ENCODE results near the gene ZKSCAN2. TPM values are rescaled to one million over a fixed set of nuclear protein-coding genes. Genes with fewer than 3 reads are reported as not detected.

ZKSCAN2 gene
- total RNA-seq, 2 experiments from 2014 or later, result 4.7 to 5.0 TPM

GRCh38 chr16:25217921-25218320 is 39.7 kb downstream of the ZKSCAN2 start:
- H3K27ac Mint-ChIP-seq, result no peak overlapping the region
- no peak for DNase-seq
- no peak overlapping the region for H3K4me3 Mint-ChIP-seq
- no peaks in the 10 kb centered on the region for H3K4me1 Mint-ChIP-seq
- no peaks in the 10 kb centered on the region for H3K36me3 Mint-ChIP-seq (ENCODE audit: low read depth)
- H3K9me3 Mint-ChIP-seq, result no peaks in the 10 kb centered on the region
- H3K27me3 Mint-ChIP-seq, result no peaks in the 10 kb centered on the region
- POLR2A ChIA-PET, result no interaction called here
- CTCF ChIA-PET, result interaction anchor here (1.0 to 1.5 kb wide), 2 partner anchors 15 to 161 kb away, joined by 3 to 5 read pairs; no protein-coding TSS in a partner anchor

- H3K27me3 Mint-ChIP-seq, result no peaks in the 10 kb centered on the region
- no peak overlapping the region for H3K4me3 Mint-ChIP-seq
- no peak overlapping the region for H3K27ac Mint-ChIP-seq
- no peaks in the 10 kb centered on the region for H3K9me3 Mint-ChIP-seq
- no peak for DNase-seq
- H3K4me1 Mint-ChIP-seq, result no peaks in the 10 kb centered on the region
- ChIA-PET POLR2A (no interaction called here), CTCF (interaction anchor here (1.5 kb wide), 1 partner anchor 16 kb away, joined by 5 read pairs; no protein-coding TSS in a partner anchor)
- H3K36me3 Mint-ChIP-seq (ENCODE audit: low read depth), result no peaks in the 10 kb centered on the region
Measured at GRCh38 chr16:25217112-25217511, 40.5 kb downstream of the ZKSCAN2 start.

GRCh38 chr16:25213709-25214397 is 43.8 kb downstream of the ZKSCAN2 start:
- Mint-ChIP-seq H3K27me3 (no peaks in the 10 kb centered on the region), H3K27ac (no peak overlapping the region), H3K9me3 (no peaks in the 10 kb centered on the region), H3K4me1 (peaks cover 2% of the 10 kb centered on the region), H3K4me3 (no peak overlapping the region), H3K36me3 (ENCODE audit: low read depth) (no peaks in the 10 kb centered on the region)
- POLR2A ChIA-PET, result no interaction called here
- no peak for DNase-seq
- CTCF ChIA-PET, result interaction anchor here (0.5 kb wide), 1 partner anchor 1185 kb away, joined by 3 read pairs; no protein-coding TSS in a partner anchor

- Mint-ChIP-seq H3K27me3 (no peaks in the 10 kb centered on the region), H3K9me3 (no peaks in the 10 kb centered on the region), H3K4me1 (peaks cover 2% of the 10 kb centered on the region), H3K4me3 (no peak overlapping the region), H3K27ac (no peak overlapping the region), H3K36me3 (ENCODE audit: low read depth) (no peaks in the 10 kb centered on the region)
- DNase-seq, result no peak
- ChIA-PET POLR2A (no interaction called here), CTCF (no interaction called here)
Measured at GRCh38 chr16:25212636-25213035, 45.0 kb downstream of the ZKSCAN2 start.

- DNase-seq, result no peak
- H3K4me3 Mint-ChIP-seq, result no peak overlapping the region
- H3K36me3 Mint-ChIP-seq (ENCODE audit: low read depth), result no peaks in the 10 kb centered on the region
- H3K27ac Mint-ChIP-seq, result no peak overlapping the region
- no peaks in the 10 kb centered on the region for H3K9me3 Mint-ChIP-seq
- ChIA-PET CTCF (no interaction called here), POLR2A (no interaction called here)
- H3K27me3 Mint-ChIP-seq, result no peaks in the 10 kb centered on the region
- H3K4me1 Mint-ChIP-seq, result peaks cover 2% of the 10 kb centered on the region
Measured at GRCh38 chr16:25210758-25211157, 46.9 kb downstream of the ZKSCAN2 start.

GRCh38 chr16:25199457-25199856 is 58.2 kb downstream of the ZKSCAN2 start:
- Mint-ChIP-seq H3K27ac (no peak overlapping the region), H3K4me3 (no peak overlapping the region), H3K4me1 (no peaks in the 10 kb centered on the region), H3K36me3 (ENCODE audit: low read depth) (no peaks in the 10 kb centered on the region), H3K27me3 (no peaks in the 10 kb centered on the region), H3K9me3 (no peaks in the 10 kb centered on the region)
- ChIA-PET CTCF (interaction anchor here (0.9 kb wide), 1 partner anchor 10 kb away, joined by 3 read pairs; no protein-coding TSS in a partner anchor), POLR2A (no interaction called here)
- DNase-seq, result no peak

GRCh38 chr16:25198021-25198420 is 59.6 kb downstream of the ZKSCAN2 start:
- Mint-ChIP-seq H3K4me1 (no peaks in the 10 kb centered on the region), H3K36me3 (ENCODE audit: low read depth) (no peaks in the 10 kb centered on the region), H3K27me3 (no peaks in the 10 kb centered on the region), H3K27ac (no peak overlapping the region), H3K9me3 (no peaks in the 10 kb centered on the region), H3K4me3 (no peak overlapping the region)
- CTCF ChIA-PET, result interaction anchor here (1.4 kb wide), 1 partner anchor 27 kb away, joined by 3 read pairs; no protein-coding TSS in a partner anchor
- POLR2A ChIA-PET, result no interaction called here
- no peak for DNase-seq

- no peaks in the 10 kb centered on the region for H3K9me3 Mint-ChIP-seq
- ChIA-PET CTCF (no interaction called here), POLR2A (no interaction called here)
- H3K36me3 Mint-ChIP-seq (ENCODE audit: low read depth), result no peaks in the 10 kb centered on the region
- H3K27me3 Mint-ChIP-seq, result no peaks in the 10 kb centered on the region
- no peak overlapping the region for H3K4me3 Mint-ChIP-seq
- no peak for DNase-seq
- no peak overlapping the region for H3K27ac Mint-ChIP-seq
- no peaks in the 10 kb centered on the region for H3K4me1 Mint-ChIP-seq
Measured at GRCh38 chr16:25194273-25194878, 63.3 kb downstream of the ZKSCAN2 start.

- POLR2A ChIA-PET, result no interaction called here
- CTCF ChIA-PET, result no interaction called here
- H3K4me3 Mint-ChIP-seq, result no peak overlapping the region
- H3K36me3 Mint-ChIP-seq (ENCODE audit: low read depth), result no peaks in the 10 kb centered on the region
- H3K4me1 Mint-ChIP-seq, result no peaks in the 10 kb centered on the region
- no peaks in the 10 kb centered on the region for H3K9me3 Mint-ChIP-seq
- no peak overlapping the region for H3K27ac Mint-ChIP-seq
- H3K27me3 Mint-ChIP-seq, result no peaks in the 10 kb centered on the region
- DNase-seq, result no peak
Measured at GRCh38 chr16:25192096-25192495, 65.5 kb downstream of the ZKSCAN2 start.

GRCh38 chr16:25189305-25189704 is 68.3 kb downstream of the ZKSCAN2 start:
- no peak for DNase-seq
- H3K27me3 Mint-ChIP-seq, result no peaks in the 10 kb centered on the region
- POLR2A ChIA-PET, result no interaction called here
- H3K36me3 Mint-ChIP-seq (ENCODE audit: low read depth), result no peaks in the 10 kb centered on the region
- CTCF ChIA-PET, result interaction anchor here (1.2 to 1.5 kb wide), 2 partner anchors 10 to 26 kb away, joined by 3 read pairs; no protein-coding TSS in a partner anchor
- H3K27ac Mint-ChIP-seq, result no peak overlapping the region
- H3K9me3 Mint-ChIP-seq, result no peaks in the 10 kb centered on the region
- H3K4me1 Mint-ChIP-seq, result no peaks in the 10 kb centered on the region
- H3K4me3 Mint-ChIP-seq, result no peak overlapping the region

- CTCF ChIA-PET, result interaction anchor here (0.6 kb wide), 1 partner anchor 49 kb away, joined by 3 read pairs; no protein-coding TSS in a partner anchor
- DNase-seq, result no peak
- H3K4me1 Mint-ChIP-seq, result no peaks in the 10 kb centered on the region
- no peaks in the 10 kb centered on the region for H3K36me3 Mint-ChIP-seq (ENCODE audit: low read depth)
- H3K27ac Mint-ChIP-seq, result no peak overlapping the region
- POLR2A ChIA-PET, result no interaction called here
- H3K9me3 Mint-ChIP-seq, result no peaks in the 10 kb centered on the region
- H3K27me3 Mint-ChIP-seq, result no peaks in the 10 kb centered on the region
- no peak overlapping the region for H3K4me3 Mint-ChIP-seq
Measured at GRCh38 chr16:25187491-25187795, 70.2 kb downstream of the ZKSCAN2 start.

Measured in activated CD4-positive, alpha-beta T cell treated with anti-CD3 and anti-CD28 coated beads, Interleukin-2, amount 10 ng/mL, durations not matched to agents 7 days and 5 days (primary cell).